ENCODE measurements around the gene CSMD2.

The CSMD2 gene

GRCh38 chr1:33996281-33996680, 168.7 kb downstream of the CSMD2 start:
- DNase-seq, result no peak

GRCh38 chr1:33993301-33993700, 171.7 kb downstream of the CSMD2 start:
- no peak for DNase-seq

- DNase-seq, result no peak
These were observed 174.7 kb downstream of the CSMD2 start for GRCh38 chr1:33990281-33990680.

GRCh38 chr1:33988161-33988560, 176.9 kb downstream of the CSMD2 start:
- no peak for DNase-seq

GRCh38 chr1:33986390-33987095, 178.5 kb downstream of the CSMD2 start:
- DNase-seq, result no peak

GRCh38 chr1:33985656-33986055, 179.4 kb downstream of the CSMD2 start:
- DNase-seq, result no peak

GRCh38 chr1:33984906-33985565, 180.0 kb downstream of the CSMD2 start:
- DNase-seq, result no peak

GRCh38 chr1:33982419-33982818, 182.6 kb downstream of the CSMD2 start:
- no peak for DNase-seq

- DNase-seq, result no peak
These were observed 185.7 kb downstream of the CSMD2 start for GRCh38 chr1:33979341-33979740.

- no peak for DNase-seq
These were observed 189.1 kb downstream of the CSMD2 start for GRCh38 chr1:33975961-33976360.

GRCh38 chr1:33973799-33974545, 191.1 kb downstream of the CSMD2 start:
- DNase-seq, result peak; percentile 89

GRCh38 chr1:33972676-33973395, 192.2 kb downstream of the CSMD2 start:
- DNase-seq, result no peak

GRCh38 chr1:33971913-33972312, 193.1 kb downstream of the CSMD2 start:
- DNase-seq, result no peak

GRCh38 chr1:33971018-33971710, 193.9 kb downstream of the CSMD2 start:
- no peak for DNase-seq

- no peak for DNase-seq
These were observed 194.7 kb downstream of the CSMD2 start for GRCh38 chr1:33970148-33970825.

- DNase-seq, result peak; percentile 98
These were observed 198.5 kb downstream of the CSMD2 start for GRCh38 chr1:33966346-33967141.

GRCh38 chr1:33965086-33965485, 199.9 kb downstream of the CSMD2 start:
- DNase-seq, result no peak

GRCh38 chr1:33962061-33962460, 203.0 kb downstream of the CSMD2 start:
- DNase-seq, result no peak

GRCh38 chr1:33960188-33960895, 204.7 kb downstream of the CSMD2 start:
- no peak for DNase-seq

- DNase-seq, result no peak
These were observed 207.2 kb downstream of the CSMD2 start for GRCh38 chr1:33957854-33958253.

GRCh38 chr1:33955096-33955495, 209.9 kb downstream of the CSMD2 start:
- no peak for DNase-seq
